Measurements from ENCODE around the gene ZNF239.

ZNF239 gene

DNA sequence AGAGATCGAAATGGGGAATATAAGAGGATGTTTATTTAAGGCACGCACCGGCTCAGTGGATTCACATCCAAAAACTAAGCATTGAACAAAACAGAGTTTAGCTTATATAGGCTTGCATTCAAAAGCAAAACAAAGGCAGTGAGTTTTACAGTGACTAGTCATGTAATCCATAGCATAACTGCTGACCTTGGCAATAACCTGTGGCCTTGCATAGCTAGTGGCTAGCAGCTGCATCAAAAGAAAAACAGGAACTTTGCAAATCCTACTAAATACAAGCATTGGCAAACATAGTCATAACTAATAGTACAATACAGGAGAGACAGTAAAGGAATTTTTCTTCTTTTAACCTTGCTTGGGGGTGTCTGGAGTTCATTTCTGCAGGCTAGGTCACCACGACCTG, 22.1 kb upstream of the ZNF239 start:
- H3K9ac ChIP-seq (ENCODE audit: low read length), result no peak overlapping the region
- H3K4ac ChIP-seq (ENCODE audit: low read depth, low read length), result no peak overlapping the region
- peaks cover 10% of the 10 kb centered on the region for H3K9me3 ChIP-seq (ENCODE audit: insufficient read depth, low read depth, low read length)
- no peaks in the 10 kb centered on the region for H3K79me2 ChIP-seq (ENCODE audit: control insufficient read depth, insufficient read depth, low read length, poor library complexity)
- no peak overlapping the region for H2AFZ ChIP-seq (ENCODE audit: insufficient read depth, low read length, poor library complexity)
- WGBS (ENCODE audit: extremely low coverage, insufficient coverage, insufficient read length), result no CpG with 5 or more reads among the region's 4 CpGs
- no peak overlapping the region for H2BK5ac ChIP-seq (ENCODE audit: low read depth, low read length, poor library complexity)
- H4K91ac ChIP-seq (ENCODE audit: low read depth, low read length), result no peak overlapping the region
- H3K27ac ChIP-seq (ENCODE audit: low read depth, low read length), result no peak overlapping the region
- no peaks in the 10 kb centered on the region for H3K79me1 ChIP-seq (ENCODE audit: low read length)
- no peak overlapping the region for H2BK120ac ChIP-seq (ENCODE audit: insufficient read depth, low read length, poor library complexity)
- H3K4me3 ChIP-seq (ENCODE audit: low read depth, low read length), result no peak overlapping the region
- no peak overlapping the region for H3K18ac ChIP-seq (ENCODE audit: low read length)
- no peaks in the 10 kb centered on the region for H3K4me1 ChIP-seq (ENCODE audit: control insufficient read depth in 1 of 2, insufficient read depth in 2 of 2, low read length in 2 of 2)
- H3K14ac ChIP-seq (ENCODE audit: low read length), result no peak overlapping the region
- H4K8ac ChIP-seq (ENCODE audit: low read depth, low read length), result no peak overlapping the region
- H2BK12ac ChIP-seq (ENCODE audit: low read length), result no peak overlapping the region
- H3K4me2 ChIP-seq (ENCODE audit: low read length), result no peak overlapping the region
- H4K12ac ChIP-seq (ENCODE audit: low read depth, low read length), result no peak overlapping the region
- H3K23ac ChIP-seq (ENCODE audit: low read length), result no peak overlapping the region
- no peak for DNase-seq
- H3K36me3 ChIP-seq (ENCODE audit: control insufficient read depth in 1 of 2, insufficient read depth in 2 of 2, low read length in 2 of 2), result no peaks in the 10 kb centered on the region
- no peaks in the 10 kb centered on the region for H3K27me3 ChIP-seq (ENCODE audit: insufficient read depth, low read length)
- no peak overlapping the region for H2AK5ac ChIP-seq (ENCODE audit: low read length)

DNA sequence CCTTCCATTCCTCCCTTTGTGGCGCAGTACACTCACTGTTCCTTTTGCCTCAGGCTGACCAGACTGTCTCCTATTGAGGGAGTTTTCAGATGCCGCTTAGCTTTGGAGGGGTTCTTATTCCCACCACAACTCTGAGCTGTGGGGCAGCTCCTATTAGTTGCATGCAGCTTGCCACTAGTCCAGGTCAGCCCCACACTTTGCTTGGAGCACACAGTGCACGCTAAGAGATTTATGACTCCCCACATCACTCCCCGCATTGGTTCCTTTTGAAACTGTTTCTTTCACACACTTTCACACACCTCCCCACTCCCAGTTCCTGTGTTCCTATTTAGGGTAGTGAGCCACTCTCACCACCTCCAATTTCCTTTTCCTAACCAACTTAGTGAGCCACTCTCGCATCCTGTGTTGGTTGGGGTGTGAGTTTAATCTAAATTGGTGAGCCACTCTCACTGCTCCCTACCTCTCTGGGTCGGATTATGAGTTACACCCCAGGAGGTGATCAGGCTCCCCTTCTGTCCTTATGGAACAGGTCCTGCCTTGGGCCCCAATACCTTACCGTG, 21.4 kb upstream of the ZNF239 start:
- Histone ChIP-seq H2BK5ac (ENCODE audit: low read depth, low read length, poor library complexity) (no peak overlapping the region), H3K4me1 (ENCODE audit: control insufficient read depth in 1 of 2, insufficient read depth in 2 of 2, low read length in 2 of 2) (no peaks in the 10 kb centered on the region), H2BK12ac (ENCODE audit: low read length) (no peak overlapping the region), H3K18ac (ENCODE audit: low read length) (no peak overlapping the region), H3K14ac (ENCODE audit: low read length) (no peak overlapping the region), H4K91ac (ENCODE audit: low read depth, low read length) (no peak overlapping the region), H3K9me3 (ENCODE audit: insufficient read depth, low read depth, low read length) (peaks cover 8% of the 10 kb centered on the region), H3K27ac (ENCODE audit: low read depth, low read length) (no peak overlapping the region), H3K4me3 (ENCODE audit: low read depth, low read length) (no peak overlapping the region), H3K4ac (ENCODE audit: low read depth, low read length) (no peak overlapping the region), H3K4me2 (ENCODE audit: low read length) (no peak overlapping the region), H2AK5ac (ENCODE audit: low read length) (no peak overlapping the region), H3K79me1 (ENCODE audit: low read length) (no peaks in the 10 kb centered on the region), H3K23ac (ENCODE audit: low read length) (no peak overlapping the region), H3K79me2 (ENCODE audit: control insufficient read depth, insufficient read depth, low read length, poor library complexity) (no peaks in the 10 kb centered on the region), H3K36me3 (ENCODE audit: control insufficient read depth in 1 of 2, insufficient read depth in 2 of 2, low read length in 2 of 2) (no peaks in the 10 kb centered on the region), H2BK120ac (ENCODE audit: insufficient read depth, low read length, poor library complexity) (no peak overlapping the region), H4K8ac (ENCODE audit: low read depth, low read length) (no peak overlapping the region), H3K9ac (ENCODE audit: low read length) (no peak overlapping the region), H2AFZ (ENCODE audit: insufficient read depth, low read length, poor library complexity) (no peak overlapping the region), H3K27me3 (ENCODE audit: insufficient read depth, low read length) (no peaks in the 10 kb centered on the region), H4K12ac (ENCODE audit: low read depth, low read length) (no peak overlapping the region)
- no CpG with 5 or more reads among the region's 7 CpGs for WGBS (ENCODE audit: extremely low coverage, insufficient coverage, insufficient read length)
- DNase-seq, result no peak

DNA sequence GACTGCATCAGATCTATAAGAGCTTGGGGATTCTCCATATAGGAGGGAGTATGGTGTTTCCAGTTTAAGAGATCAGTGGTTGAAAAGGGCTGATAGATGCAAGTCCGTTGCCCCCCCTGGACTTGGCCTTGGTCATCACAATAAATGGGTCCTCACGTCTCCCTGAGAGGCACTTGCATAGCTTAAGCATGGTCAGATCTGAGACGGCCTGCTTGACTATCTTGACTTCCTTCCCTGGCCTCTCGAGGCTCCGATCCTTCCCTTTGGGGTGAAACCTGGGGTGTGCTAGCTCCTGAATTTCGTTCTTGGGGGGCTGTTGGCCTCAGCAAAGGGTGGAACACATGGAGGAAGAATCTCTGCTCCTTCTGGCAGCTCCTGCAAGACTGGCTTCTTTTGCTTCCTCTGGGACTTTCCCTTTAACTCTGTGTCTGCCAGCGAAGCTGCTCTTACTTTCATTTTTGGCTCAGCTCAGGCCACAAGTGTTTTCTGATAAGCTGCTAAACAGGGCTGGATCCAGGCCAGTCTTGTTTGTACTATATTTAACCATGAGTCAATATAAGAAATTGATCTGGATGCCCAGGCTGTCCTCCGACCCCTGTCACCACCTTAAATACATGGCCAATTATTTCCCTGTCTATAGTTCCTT, 20.7 kb upstream of the ZNF239 start:
- H3K79me1 ChIP-seq (ENCODE audit: low read length), result no peaks in the 10 kb centered on the region
- no CpG with 5 or more reads among the region's 8 CpGs for WGBS (ENCODE audit: extremely low coverage, insufficient coverage, insufficient read length)
- no peaks in the 10 kb centered on the region for H3K36me3 ChIP-seq (ENCODE audit: control insufficient read depth in 1 of 2, insufficient read depth in 2 of 2, low read length in 2 of 2)
- no peak overlapping the region for H4K8ac ChIP-seq (ENCODE audit: low read depth, low read length)
- H4K12ac ChIP-seq (ENCODE audit: low read depth, low read length), result no peak overlapping the region
- no peak overlapping the region for H2AFZ ChIP-seq (ENCODE audit: insufficient read depth, low read length, poor library complexity)
- H2BK5ac ChIP-seq (ENCODE audit: low read depth, low read length, poor library complexity), result no peak overlapping the region
- H2BK12ac ChIP-seq (ENCODE audit: low read length), result no peak overlapping the region
- H3K4me2 ChIP-seq (ENCODE audit: low read length), result no peak overlapping the region
- H3K9me3 ChIP-seq (ENCODE audit: insufficient read depth, low read depth, low read length), result peaks cover 8% of the 10 kb centered on the region
- H3K14ac ChIP-seq (ENCODE audit: low read length), result no peak overlapping the region
- no peaks in the 10 kb centered on the region for H3K4me1 ChIP-seq (ENCODE audit: control insufficient read depth in 1 of 2, insufficient read depth in 2 of 2, low read length in 2 of 2)
- no peaks in the 10 kb centered on the region for H3K27me3 ChIP-seq (ENCODE audit: insufficient read depth, low read length)
- H2BK120ac ChIP-seq (ENCODE audit: insufficient read depth, low read length, poor library complexity), result no peak overlapping the region
- H3K4ac ChIP-seq (ENCODE audit: low read depth, low read length), result no peak overlapping the region
- H4K91ac ChIP-seq (ENCODE audit: low read depth, low read length), result no peak overlapping the region
- no peaks in the 10 kb centered on the region for H3K79me2 ChIP-seq (ENCODE audit: control insufficient read depth, insufficient read depth, low read length, poor library complexity)
- DNase-seq, result no peak
- H3K27ac ChIP-seq (ENCODE audit: low read depth, low read length), result no peak overlapping the region
- H2AK5ac ChIP-seq (ENCODE audit: low read length), result no peak overlapping the region
- no peak overlapping the region for H3K4me3 ChIP-seq (ENCODE audit: low read depth, low read length)
- no peak overlapping the region for H3K23ac ChIP-seq (ENCODE audit: low read length)
- H3K18ac ChIP-seq (ENCODE audit: low read length), result no peak overlapping the region
- H3K9ac ChIP-seq (ENCODE audit: low read length), result no peak overlapping the region

DNA sequence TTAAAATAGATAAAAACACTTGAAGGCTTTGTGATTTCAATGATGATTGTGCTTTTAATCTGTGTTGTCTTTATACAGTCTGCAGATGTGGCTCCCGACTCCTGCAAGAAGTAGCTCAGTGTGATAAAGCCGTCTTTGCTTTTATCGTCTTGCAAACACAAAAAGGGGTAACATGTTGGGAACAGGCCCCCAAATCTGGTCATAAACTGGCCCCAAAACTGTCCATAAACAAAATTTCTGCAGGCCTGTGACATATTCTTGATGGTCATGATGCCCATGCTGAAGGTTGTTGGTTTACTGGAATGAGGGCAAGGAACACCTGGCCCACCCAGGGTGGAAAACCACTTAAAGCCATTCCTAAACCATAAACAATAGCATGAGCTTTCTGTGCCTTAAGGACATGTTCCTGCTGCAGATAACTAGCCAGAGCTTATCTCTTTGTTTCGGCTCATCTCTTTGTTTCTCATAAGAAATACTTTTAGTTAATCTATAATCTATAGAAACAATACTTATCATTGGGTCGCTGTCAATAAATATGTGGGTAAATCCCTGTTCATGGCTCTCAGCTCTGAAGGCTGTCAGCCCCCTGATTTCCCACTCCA, 17.0 kb upstream of the ZNF239 start:
- no peak overlapping the region for H3K23ac ChIP-seq (ENCODE audit: low read length)
- no peak overlapping the region for H3K18ac ChIP-seq (ENCODE audit: low read length)
- no peak for DNase-seq
- H2BK5ac ChIP-seq (ENCODE audit: low read depth, low read length, poor library complexity), result no peak overlapping the region
- H4K8ac ChIP-seq (ENCODE audit: low read depth, low read length), result no peak overlapping the region
- H3K4me1 ChIP-seq (ENCODE audit: control insufficient read depth in 1 of 2, insufficient read depth in 2 of 2, low read length in 2 of 2), result no peaks in the 10 kb centered on the region
- H3K9me3 ChIP-seq (ENCODE audit: insufficient read depth, low read depth, low read length), result peaks cover 4% of the 10 kb centered on the region
- no peaks in the 10 kb centered on the region for H3K79me1 ChIP-seq (ENCODE audit: low read length)
- H3K79me2 ChIP-seq (ENCODE audit: control insufficient read depth, insufficient read depth, low read length, poor library complexity), result no peaks in the 10 kb centered on the region
- H3K27ac ChIP-seq (ENCODE audit: low read depth, low read length), result no peak overlapping the region
- H2BK12ac ChIP-seq (ENCODE audit: low read length), result no peak overlapping the region
- no peak overlapping the region for H3K4me2 ChIP-seq (ENCODE audit: low read length)
- no peaks in the 10 kb centered on the region for H3K27me3 ChIP-seq (ENCODE audit: insufficient read depth, low read length)
- H4K12ac ChIP-seq (ENCODE audit: low read depth, low read length), result no peak overlapping the region
- no peak overlapping the region for H4K91ac ChIP-seq (ENCODE audit: low read depth, low read length)
- no peak overlapping the region for H2AFZ ChIP-seq (ENCODE audit: insufficient read depth, low read length, poor library complexity)
- H3K4ac ChIP-seq (ENCODE audit: low read depth, low read length), result no peak overlapping the region
- no peak overlapping the region for H2AK5ac ChIP-seq (ENCODE audit: low read length)
- no peak overlapping the region for H2BK120ac ChIP-seq (ENCODE audit: insufficient read depth, low read length, poor library complexity)
- WGBS (ENCODE audit: extremely low coverage, insufficient coverage, insufficient read length), result no CpG with 5 or more reads among the region's 5 CpGs
- H3K14ac ChIP-seq (ENCODE audit: low read length), result no peak overlapping the region
- H3K4me3 ChIP-seq (ENCODE audit: low read depth, low read length), result no peak overlapping the region
- H3K9ac ChIP-seq (ENCODE audit: low read length), result no peak overlapping the region
- H3K36me3 ChIP-seq (ENCODE audit: control insufficient read depth in 1 of 2, insufficient read depth in 2 of 2, low read length in 2 of 2), result no peaks in the 10 kb centered on the region
